HG03442 (cell line): Measurements from ENCODE around the gene JPT2.
"Not testable (repeated sequence)": the region's sequence is repeated elsewhere in the genome, so short reads cannot be mapped to it uniquely, and the experiment has no call there.

Source experiments
- ATAC-seq: cut with Tn5 transposase; IDR thresholded peaks from one replicate; pipeline ENCODE4 v1.9.1; 2021; ENCODE audit warnings: mild to moderate bottlenecking, moderate library complexity; ENCODE audit not compliant: unreplicated experiment

The JPT2 gene

DNA sequence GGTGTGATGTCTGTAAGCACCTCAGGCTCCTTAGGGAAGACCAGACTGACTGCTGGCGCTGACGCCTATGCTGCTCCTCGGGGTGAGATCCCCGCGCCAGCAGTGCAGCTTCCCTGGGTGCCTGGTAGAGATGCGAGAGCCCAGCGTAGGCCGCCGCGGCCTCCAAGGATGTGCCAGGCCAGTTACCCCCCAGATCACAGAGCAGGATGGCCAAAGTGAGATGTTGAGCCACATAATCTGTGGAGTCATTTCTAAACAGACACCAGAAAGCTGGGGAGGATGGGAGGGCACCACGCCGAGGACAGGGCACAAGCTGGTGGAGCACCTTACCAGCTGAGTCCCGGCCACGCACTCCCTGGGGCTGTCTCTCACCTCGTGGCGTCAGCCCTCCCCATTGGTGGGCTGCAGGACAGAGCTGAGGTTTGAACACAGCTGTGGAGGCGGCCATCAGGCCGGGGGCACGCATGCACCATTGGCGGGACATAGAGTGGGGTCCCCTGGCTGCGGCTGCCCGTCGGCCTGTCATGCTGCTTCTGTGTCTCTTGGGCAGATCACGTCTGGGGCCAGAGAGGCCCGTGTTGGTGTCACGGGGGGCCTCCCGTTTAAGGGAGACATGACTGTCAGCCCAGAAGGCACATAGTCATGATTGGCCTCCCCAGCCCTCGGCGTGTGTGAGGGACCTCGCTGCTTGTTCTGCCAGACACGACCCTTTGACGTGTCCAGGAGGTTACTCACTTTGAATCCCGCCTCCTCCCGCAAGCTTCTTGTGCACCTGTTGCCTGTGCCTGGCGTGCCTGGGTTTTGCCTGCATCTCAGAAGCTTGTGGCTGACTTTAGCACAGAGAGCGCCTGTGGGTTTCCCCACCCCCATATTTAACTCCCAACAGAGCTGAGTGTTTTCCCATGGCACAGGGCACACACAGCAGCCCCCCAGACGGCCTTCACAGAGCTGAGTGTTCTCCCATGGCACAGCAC is 49.9 kb downstream of the JPT2 start:
- no peak for ATAC-seq

DNA sequence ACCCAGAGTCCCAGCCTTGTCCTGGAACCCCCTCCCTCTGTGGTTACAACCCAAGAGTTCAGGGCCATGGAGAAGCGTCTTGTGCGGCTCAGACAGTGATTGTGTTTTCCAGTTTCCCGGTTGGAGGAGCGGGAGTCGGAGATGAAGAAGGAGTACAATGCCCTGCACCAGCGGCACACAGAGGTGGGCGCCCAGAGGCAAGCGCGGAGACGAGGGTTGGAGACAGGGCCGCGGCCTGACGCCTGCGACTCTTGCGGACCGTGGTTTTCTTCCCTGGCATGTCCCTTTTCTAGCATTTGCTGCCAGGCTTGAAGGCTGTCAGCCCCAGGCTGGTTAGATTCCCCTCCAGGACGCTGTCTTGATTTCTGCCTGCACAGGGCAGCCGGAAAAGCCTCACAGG is 50.9 kb downstream of the JPT2 start:
- ATAC-seq: no peak

DNA sequence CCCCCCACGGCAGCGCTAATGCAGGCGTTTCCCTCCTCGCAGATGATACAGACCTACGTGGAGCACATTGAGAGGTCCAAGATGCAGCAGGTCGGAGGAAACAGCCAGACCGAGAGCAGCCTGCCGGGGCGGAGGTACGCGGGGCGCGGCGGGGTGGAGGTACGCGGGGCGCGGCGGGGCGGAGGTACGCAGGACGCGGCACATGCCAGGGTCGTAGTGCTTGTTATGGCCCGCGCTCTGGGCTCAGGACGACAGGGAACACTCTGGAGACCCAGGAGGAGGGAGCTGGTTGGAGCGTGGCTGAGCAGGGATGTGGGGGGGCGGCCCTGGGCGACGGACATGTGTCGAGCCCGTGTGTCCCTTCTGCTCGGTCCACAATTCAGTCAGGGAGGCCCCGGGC is 51.4 kb downstream of the JPT2 start:
- no peak for ATAC-seq

DNA sequence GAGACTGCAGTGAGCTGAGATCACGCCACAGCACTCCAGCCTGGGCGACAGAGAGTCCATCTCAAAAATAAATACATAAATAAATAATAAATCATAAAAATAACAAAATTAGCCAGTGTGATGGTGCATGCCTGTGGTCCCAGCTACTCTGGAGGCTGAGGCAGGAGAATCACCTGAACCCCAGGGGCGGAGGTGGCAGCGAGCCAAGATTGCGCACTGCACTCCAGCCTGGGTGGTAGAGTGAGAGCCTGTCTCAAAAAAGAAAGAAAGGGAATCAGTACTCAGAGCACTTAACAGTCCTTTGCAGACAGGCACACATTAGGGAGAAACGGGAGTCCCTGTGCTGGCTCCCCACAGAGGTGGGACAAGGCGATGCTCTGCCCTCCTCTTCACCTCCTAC is 53.0 kb downstream of the JPT2 start:
- ATAC-seq: no peak

DNA sequence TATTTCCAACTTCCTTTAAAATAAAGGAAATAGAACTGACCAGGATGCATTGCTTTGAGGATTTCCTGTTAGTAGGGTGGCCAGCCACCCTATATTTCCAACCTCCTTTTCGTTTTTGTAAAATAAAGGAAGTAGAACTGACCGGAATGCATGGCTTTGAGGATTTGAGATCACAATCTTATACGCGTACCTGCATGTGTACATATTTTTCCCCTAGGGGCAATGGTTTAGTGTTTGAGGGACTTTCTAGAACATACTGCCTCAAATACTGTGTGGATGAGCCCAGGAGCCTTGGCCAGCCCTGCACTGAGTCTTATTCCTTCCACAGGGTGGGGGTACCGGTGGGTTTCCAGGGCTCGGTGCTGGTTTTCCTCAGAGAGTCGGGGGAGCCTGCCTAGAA is 53.5 kb downstream of the JPT2 start:
- ATAC-seq: no peak

DNA sequence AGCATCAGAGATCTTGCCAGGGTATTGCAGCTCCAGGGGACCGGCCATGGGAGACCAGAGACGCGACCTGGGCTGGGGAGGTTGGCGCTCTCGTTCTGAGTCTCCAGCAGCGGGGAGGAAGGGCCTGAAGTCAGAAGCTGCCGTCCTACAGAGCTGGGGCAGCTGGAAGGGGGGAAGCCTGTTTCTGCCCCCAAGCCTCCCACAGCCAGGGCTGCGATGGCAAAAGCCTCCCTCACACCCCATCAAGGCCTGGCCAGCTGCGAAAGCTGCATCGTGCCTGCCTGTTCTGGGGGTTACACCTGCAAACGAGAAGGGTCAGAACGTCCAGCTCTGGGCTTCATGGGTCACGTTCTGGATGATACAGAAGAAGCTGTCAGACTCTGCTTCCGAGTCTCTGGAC is 54.0 kb downstream of the JPT2 start:
- no peak for ATAC-seq

DNA sequence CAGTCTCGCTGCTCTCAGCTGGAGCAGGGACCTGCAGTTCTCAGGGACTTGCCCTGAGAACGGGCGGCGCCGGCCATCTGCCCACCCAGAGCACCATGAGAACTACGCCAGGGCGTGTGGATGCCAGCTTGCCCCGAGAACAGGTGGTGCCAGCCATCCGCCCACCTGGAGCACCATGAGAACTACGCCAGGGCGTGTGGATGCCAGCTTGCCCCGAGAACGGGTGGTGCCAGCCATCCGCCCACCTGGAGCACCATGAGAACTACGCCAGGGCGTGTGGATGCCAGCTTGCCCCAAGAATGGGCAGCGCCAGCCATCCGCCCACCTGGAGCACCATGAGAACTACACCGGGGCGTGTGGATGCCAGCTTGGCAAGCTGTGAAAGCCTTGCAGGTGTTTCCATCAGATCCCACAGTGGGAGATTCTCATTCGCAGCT is 54.5 kb downstream of the JPT2 start:
- not testable (repeated sequence) for ATAC-seq

DNA sequence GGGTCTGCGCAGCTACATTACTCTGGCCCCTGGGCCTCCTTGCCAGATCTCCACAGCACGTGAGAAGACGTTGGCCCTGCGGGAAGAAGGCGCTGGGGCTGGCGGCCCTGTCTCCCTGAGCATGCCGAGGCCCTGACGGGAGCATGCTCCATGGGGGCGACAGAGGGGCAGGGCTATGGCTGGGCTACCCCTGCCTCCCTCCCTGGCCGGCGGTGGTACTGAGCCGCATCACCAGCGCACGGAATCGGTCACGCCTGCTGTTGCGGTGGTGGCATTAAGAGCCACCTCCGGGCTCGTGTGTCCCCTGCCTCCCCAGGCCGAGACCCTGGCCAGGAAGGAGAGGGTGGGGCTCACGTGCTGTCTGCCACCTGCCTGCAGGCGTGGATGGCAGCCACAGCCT is 56.0 kb downstream of the JPT2 start:
- no peak for ATAC-seq

DNA sequence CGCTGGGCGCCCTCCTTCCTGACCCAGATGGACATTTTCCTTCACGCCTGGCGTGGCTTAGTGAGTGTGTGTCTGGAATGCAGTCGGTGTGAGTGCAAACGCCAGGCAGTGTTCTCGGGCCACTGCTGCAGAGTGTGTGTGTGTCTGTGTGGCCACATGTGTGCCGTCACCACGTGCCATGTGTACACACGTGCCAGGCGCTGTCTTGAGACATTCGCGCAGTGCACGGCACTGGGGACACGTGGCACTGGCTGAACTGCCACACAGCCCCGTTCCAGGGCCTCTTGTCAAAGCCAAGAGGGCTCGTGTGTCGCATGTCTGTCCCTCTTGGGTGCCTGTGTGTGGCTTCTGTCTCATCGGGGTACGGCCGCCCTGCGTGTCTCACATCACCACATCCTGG is 56.7 kb downstream of the JPT2 start:
- ATAC-seq: no peak

DNA sequence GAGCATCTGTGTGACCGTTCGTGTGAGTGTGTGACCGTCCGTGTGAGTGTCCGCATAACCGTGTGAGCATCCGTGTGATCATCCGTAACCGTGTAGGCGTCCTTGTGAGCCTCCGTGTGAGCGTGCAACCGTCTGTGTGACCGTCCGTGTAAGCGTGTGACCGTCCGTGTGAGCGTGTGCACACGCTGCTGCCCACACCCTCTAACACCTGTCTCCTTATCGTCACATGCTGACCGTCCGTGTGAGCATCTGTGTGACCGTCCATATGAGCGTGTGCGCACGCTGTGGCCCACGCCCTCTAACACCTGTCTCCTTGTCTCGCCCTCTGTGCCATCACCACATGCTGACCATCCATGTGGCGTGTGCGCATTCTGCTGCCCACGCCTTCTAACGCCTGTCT is 62.2 kb downstream of the JPT2 start:
- ATAC-seq: no peak

DNA sequence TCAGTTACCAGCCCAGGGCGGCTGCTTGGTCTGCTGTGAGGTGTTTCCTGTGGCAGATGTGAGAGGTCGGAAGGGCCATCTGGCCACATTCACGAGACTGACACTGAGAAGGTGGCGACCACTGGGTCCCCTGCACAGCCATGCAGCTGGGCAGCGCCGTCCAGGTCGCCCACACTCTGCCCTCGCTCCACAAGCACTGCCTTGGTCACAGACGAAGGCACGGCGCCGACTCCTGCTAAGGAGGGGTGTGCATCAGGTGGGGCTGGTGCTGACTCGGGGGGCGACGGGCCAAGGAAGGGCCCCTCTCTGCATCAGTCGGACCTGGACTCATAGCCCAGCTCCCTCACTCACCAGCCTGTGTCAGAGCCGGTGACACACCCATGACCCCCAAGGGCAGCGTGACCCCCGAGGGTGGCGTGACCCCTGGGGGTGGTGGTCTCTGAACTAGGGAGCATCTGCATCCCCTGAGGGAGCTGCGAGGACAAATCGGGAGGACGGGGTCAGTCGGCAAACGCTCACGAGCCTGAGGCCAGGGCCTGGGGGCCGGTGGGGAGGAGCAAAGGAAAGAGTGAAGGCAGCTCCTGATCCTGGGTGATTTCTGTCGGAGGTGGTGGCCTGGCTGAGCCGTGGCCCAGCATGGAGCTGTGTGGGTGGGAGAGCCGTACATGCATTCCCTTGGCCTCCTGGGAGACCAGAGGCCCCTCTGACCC is 62.9 kb downstream of the JPT2 start:
- ATAC-seq: no peak

DNA sequence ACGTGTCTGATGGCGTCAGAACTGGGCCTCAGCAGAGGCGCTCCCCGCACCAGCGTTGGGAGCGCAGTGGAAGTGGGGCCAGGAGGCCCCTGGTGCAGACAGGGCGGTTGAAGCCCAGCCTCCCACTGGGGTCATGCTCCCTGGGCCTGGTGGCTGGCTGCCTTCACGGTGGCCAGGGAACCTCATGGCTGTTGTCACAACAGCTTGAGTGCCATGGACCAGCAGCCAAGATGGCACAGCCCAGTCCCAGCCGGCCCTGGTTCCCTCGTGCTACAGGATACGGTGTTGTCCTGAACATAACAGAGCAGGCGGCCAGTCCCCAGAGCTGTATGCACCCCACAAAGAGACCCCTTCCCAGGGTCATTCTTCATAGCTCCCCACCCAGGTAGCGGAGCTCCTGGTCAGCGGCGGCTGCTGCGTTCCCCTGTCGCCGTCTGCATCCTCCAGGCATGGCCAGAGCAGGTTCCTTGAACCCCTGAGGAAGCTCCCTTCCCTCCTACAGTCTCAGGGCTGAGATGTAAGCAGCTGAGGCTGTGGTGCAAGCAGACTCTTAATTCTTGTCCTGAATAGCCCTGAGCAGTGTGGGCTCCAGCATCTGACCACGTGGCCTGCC is 63.6 kb downstream of the JPT2 start:
- no peak for ATAC-seq

DNA sequence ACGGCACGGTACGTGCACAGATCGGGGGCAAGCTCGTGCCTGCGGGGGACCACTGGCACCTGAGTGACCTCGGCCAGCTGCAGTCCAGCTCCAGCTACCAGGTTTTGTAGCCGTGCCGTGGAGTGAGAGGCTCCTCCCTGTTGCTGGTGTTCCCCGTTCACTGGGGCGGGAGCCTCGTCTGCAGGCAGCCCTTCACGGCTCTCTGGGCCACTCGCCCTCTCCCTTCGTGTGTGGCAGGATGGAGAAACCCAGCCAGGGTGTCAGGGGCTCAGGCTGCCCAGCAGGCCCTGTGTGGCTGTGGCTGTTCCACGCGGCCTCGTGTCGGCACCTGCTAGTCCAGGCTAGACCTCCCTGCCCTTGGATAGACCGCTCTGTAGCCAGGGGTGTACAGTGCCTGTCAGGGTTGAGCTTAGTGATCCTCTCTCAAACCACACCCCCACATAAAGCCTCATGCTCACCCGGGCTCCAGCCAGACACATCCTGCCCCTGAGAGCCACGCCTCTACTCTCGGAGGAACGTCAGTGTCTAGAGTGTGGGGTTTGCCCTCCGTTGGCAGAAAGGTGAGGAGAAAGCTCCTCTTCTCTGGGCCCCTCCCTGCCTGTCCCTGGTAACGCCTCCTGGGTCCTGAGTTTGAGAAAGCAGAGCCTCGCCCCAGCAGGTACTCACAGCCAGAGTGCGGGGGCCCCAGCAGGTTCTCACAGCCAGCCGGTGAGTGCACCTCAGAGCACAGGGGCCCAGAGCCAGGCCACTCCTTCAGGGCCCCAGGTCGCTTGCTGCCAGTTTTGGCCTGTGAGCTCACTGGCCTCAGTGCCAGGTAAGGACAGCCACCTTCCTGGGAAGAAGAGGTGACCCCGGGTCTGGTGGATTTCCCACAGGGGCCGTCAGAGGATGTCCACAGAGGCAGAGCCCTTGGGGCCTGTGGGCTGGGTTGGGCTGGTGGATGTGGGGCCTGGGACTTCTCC is 65.6 kb downstream of the JPT2 start:
- ATAC-seq: no peak

DNA sequence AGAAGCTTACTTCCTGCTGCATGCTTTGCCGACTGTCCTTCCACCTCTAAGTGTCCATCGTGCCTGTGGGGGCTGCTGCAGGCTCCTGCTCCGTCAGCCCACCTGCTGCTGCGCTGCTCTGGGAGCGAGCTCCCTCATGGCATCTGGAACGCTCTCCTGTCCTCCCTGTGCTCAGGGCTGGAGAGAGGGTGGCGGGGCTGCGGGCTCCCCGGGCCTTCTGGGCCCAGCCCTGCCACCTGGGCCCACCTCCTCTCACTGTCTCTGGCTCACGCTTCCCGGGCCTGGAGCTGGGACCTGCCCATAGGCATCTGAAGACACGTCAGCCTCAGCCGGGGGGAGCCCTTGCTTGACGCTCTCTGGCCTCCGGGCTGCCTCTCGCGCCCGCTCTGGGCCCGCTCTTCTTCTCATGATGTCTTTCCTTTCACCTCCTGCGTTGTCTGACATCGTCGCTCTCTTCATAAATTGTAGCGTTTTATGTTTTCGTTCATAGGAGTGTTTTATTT is 66.3 kb downstream of the JPT2 start:
- ATAC-seq: no peak

DNA sequence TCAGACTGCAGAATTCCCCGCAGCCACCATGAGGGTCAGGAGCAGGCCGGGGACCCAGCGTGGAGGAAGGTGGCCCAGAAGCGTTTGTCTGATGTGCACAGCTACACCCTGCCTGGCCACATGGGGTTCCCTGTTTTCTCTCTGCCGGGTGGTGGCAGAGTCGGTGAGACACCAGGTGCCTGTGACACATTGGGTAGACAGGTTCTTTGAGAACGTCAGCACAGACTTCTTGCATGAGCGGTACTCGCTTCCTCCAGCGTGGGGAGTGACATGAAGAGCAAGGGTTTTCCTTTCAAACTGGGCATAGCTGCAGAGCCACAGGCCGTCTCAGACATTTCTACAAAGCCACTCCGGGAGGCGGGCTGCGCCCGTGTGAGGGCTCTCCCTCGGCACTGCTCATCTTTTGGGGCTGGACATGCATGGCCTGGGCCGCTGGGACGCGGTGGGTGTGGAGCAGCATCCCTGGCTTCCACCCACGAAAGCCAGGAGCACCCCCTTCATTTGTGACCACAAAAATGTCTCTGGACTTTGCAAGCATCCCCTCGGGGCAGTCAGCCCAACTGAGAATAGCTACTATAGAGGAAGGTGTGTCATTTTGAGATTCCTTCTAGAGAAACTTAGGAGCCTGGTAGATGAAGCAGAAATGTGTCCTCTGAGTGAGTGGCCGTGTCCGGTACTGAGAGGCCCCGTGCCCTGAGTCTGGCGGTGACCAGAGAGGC is 67.3 kb downstream of the JPT2 start:
- ATAC-seq: no peak

DNA sequence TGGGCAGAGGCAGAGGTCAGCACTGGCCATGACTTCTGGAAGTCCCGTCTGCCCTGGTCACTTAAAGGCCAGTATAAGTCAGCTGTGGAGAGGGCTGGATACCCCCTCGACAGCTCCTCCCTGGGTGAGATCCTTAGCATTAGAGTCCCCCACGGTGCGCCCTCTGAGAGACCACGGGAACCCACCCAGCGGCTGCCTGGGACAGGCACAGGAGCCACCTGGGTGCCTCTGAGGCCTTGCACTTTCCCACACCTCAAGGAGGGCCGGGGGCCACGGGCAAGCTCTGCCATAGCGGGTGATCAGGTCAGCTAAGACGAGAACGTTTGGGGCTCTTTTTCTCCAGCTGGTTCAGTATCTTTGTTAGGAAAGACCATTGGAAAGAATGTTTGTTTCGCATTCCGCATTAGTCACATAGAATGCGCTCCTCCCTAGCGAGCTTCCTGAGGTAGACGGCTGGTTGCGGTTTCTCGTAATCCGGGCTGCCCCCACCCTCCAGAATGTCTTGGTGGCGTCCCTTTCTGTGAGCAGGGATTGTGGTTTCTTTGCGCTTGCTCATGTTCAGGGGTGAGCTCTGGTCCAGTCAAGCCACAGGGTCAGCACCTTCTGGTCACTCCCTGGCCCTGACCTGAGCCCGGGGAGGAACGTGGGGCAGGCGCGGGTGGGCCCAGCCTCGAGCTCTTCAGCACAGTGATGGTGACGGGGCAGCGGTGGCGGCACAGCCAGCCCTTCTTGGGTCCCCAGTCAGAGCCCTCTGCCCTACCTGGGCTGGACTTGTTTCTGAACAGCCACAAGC is 68.0 kb downstream of the JPT2 start:
- no peak for ATAC-seq

DNA sequence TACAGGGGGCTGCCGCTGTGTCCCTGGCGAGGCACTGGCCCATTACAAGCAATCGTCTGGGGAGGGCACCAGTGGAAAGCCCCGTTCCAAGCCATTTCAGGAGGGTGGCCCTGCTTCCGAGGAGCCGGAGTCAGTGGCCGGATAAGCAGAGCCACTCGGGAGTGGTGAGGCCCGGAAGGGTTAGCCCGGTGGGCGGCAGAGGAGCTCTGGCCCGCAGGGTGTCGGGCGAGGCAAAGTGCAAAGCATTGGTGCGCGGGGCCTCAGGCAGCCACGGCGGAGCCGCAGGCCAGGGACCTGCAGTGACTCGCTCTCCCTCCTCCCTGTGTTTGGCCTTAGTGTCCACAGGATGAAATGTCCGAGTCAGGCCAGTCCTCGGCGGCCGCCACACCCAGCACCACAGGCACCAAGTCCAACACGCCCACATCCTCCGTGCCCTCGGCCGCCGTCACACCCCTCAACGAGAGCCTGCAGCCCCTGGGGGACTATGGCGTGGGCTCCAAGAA is 68.7 kb downstream of the JPT2 start:
- ATAC-seq: no peak

DNA sequence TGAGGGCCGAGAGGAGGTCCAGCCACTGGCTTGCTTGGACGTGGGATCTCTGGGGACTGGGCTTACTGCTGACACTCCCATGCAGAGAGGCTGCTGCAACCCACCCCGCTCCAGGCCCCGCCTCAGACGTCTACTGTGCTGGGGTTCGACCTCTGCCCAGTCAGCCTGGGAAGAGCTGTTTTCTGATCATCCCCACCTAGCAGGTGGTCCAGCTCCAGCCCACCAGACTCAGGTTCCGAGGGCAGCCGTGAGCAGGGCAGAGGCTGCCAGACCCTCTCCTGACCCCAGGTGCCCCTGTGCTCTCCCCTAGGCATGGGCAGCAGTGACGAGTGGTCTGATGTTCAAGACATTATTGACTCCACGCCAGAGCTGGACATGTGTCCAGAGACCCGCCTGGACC is 69.9 kb downstream of the JPT2 start:
- ATAC-seq: no peak
